ENCODE measurements around the gene CUTA. TPM values are rescaled to one million over a fixed set of nuclear protein-coding genes. Genes with fewer than 3 reads are reported as not detected.

CUTA gene
- polyA plus RNA-seq, 1 donor from 2014 or later: 343 TPM

DNA sequence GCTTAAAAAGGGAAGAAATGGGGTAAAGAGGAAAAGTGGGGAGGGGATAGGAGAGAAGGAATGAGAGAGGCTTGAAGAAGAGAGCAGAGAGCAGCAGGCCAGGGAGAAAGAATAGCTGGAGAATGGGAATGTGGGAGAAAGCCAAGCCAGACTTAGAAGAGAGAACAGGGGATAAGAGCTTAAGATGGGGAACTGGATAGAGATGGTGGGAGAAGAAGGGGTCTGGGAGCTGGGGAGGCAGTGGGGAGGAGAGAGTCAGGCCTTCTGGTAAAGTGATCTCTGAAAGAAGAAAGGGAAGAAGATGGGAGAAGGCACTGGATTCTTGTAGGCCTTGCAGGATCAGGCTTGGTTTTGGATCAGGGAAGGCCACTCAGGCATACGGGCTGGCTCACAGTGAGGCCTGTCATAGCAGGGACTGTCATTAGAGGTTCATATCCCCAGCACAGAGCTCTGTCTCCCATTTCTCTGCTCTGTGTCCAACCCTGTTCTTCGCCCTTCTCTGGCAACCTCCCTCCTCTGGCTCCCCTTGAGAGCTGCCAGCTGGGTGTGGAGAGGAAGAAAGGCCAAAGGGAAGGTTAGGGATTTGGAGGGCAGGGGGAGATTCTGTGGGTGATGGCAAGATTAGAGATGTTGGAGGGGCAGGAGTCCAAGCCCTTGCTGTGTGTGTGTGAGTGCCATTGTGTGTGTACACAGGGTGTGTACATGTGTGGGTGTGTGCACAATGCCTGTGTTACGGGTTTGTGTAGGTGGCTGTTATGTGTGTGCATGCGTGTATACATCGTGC is 11.3 kb upstream of the CUTA start:
- Histone ChIP-seq H3K79me2 (replicated peaks; ENCODE audit: insufficient read depth, low read length) (peaks cover 42% of the 10 kb centered on the region), H3K36me3 (ENCODE audit: insufficient read depth, low read length) (no peaks in the 10 kb centered on the region), H3F3A (ENCODE audit: insufficient read depth, low read length, poor library complexity, severe bottlenecking) (peaks cover 5% of the 10 kb centered on the region), H3K27ac (ENCODE audit: low read length) (peak overlapping the region; percentile 81), H3K4me3 (ENCODE audit: low read length) (peak overlapping the region; percentile 87), H3K4me2 (ENCODE audit: low read length) (peak overlapping the region; percentile 95), H3K9ac (ENCODE audit: low read length) (peak overlapping the region; percentile 81), H4K20me1 (ENCODE audit: insufficient read depth) (no peaks in the 10 kb centered on the region), H3K27me3 (ENCODE audit: insufficient read depth, low read depth, low read length) (no peaks in the 10 kb centered on the region), H2AFZ (ENCODE audit: low read depth, low read length) (no peak overlapping the region), H3K9me2 (ENCODE audit: insufficient read depth, low read length) (no peaks in the 10 kb centered on the region), H3K9me3 (ENCODE audit: low read length) (no peaks in the 10 kb centered on the region)
- TF ChIP-seq RAD21 (conservative IDR thresholded peaks at IDR 0.05) (no peak), MXI1 (conservative IDR thresholded peaks at IDR 0.05; ENCODE audit: poor library complexity, severe bottlenecking) (no peak), POLR2AphosphoS5 (IDR thresholded peaks at IDR 0.05) (no peak), TAF1 (IDR thresholded peaks at IDR 0.05; ENCODE audit: low read depth) (no peak), SMC3 (conservative IDR thresholded peaks at IDR 0.05; ENCODE audit: poor library complexity) (no peak), EP300 (conservative IDR thresholded peaks at IDR 0.05; ENCODE audit: poor library complexity, severe bottlenecking) (no peak), EZH2 (IDR thresholded peaks at IDR 0.05; ENCODE audit: borderline replicate concordance, insufficient read depth, low read length, poor library complexity, severe bottlenecking) (no peak)
- TF ChIP-seq, protein P1, sequence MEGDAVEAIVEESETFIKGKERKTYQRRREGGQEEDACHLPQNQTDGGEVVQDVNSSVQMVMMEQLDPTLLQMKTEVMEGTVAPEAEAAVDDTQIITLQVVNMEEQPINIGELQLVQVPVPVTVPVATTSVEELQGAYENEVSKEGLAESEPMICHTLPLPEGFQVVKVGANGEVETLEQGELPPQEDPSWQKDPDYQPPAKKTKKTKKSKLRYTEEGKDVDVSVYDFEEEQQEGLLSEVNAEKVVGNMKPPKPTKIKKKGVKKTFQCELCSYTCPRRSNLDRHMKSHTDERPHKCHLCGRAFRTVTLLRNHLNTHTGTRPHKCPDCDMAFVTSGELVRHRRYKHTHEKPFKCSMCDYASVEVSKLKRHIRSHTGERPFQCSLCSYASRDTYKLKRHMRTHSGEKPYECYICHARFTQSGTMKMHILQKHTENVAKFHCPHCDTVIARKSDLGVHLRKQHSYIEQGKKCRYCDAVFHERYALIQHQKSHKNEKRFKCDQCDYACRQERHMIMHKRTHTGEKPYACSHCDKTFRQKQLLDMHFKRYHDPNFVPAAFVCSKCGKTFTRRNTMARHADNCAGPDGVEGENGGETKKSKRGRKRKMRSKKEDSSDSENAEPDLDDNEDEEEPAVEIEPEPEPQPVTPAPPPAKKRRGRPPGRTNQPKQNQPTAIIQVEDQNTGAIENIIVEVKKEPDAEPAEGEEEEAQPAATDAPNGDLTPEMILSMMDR (IDR thresholded peaks at IDR 0.05; ENCODE audit: poor library complexity, severe bottlenecking): no peak
- TF ChIP-seq, protein P2, sequence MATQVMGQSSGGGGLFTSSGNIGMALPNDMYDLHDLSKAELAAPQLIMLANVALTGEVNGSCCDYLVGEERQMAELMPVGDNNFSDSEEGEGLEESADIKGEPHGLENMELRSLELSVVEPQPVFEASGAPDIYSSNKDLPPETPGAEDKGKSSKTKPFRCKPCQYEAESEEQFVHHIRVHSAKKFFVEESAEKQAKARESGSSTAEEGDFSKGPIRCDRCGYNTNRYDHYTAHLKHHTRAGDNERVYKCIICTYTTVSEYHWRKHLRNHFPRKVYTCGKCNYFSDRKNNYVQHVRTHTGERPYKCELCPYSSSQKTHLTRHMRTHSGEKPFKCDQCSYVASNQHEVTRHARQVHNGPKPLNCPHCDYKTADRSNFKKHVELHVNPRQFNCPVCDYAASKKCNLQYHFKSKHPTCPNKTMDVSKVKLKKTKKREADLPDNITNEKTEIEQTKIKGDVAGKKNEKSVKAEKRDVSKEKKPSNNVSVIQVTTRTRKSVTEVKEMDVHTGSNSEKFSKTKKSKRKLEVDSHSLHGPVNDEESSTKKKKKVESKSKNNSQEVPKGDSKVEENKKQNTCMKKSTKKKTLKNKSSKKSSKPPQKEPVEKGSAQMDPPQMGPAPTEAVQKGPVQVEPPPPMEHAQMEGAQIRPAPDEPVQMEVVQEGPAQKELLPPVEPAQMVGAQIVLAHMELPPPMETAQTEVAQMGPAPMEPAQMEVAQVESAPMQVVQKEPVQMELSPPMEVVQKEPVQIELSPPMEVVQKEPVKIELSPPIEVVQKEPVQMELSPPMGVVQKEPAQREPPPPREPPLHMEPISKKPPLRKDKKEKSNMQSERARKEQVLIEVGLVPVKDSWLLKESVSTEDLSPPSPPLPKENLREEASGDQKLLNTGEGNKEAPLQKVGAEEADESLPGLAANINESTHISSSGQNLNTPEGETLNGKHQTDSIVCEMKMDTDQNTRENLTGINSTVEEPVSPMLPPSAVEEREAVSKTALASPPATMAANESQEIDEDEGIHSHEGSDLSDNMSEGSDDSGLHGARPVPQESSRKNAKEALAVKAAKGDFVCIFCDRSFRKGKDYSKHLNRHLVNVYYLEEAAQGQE (IDR thresholded peaks at IDR 0.05; ENCODE audit: borderline replicate concordance): no peak

DNA sequence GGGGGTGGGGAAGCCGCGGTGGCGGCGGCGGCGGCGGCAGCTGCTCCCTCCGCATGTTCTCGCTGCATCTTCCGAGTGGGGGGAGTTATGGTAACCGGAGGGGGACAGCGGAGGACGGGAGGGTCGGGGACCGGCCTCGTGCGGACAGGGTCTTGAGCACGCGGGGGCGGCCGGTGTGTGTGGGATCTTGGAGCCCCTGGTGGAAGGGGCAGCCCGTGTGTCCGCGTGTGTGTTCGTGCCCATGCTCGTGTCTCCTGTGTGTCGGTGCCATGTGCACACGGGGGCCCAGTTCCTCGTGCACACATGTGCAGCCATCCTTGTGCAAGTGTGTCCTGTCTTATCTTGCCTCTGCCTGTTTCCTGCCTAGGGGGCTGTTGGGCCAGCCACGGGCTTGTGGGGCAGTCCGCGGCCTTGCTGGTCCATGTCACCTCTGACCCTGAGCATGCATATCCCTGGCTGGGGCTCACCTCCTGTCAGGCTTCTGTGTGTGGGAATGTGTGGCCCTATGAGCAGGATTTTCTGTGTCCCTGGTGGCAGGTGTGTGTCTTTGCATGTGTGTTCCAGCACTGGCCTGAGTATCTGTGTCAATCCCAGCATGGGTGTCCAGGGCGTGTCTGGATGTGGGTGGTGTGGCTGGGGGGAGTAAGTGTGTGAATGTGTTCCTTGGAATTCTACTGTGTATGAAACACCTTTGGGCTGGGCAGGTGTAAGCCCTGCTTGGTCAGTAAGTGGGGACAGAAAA is 10.5 kb upstream of the CUTA start:
- H3F3A ChIP-seq (ENCODE audit: insufficient read depth, low read length, poor library complexity, severe bottlenecking): peaks cover 5% of the 10 kb centered on the region
- H2AFZ ChIP-seq (ENCODE audit: low read depth, low read length): no peak overlapping the region
- peak overlapping the region; percentile 87 for H3K4me3 ChIP-seq (ENCODE audit: low read length)
- H3K79me2 ChIP-seq (replicated peaks; ENCODE audit: insufficient read depth, low read length): peaks cover 43% of the 10 kb centered on the region
- H3K27me3 ChIP-seq (ENCODE audit: insufficient read depth, low read depth, low read length): no peaks in the 10 kb centered on the region
- TF ChIP-seq POLR2AphosphoS5 (IDR thresholded peaks at IDR 0.05) (no peak), SMC3 (conservative IDR thresholded peaks at IDR 0.05; ENCODE audit: poor library complexity) (peak; percentile 15), MXI1 (conservative IDR thresholded peaks at IDR 0.05; ENCODE audit: poor library complexity, severe bottlenecking) (peak; percentile 89), TAF1 (IDR thresholded peaks at IDR 0.05; ENCODE audit: low read depth) (no peak), EZH2 (IDR thresholded peaks at IDR 0.05; ENCODE audit: borderline replicate concordance, insufficient read depth, low read length, poor library complexity, severe bottlenecking) (no peak), EP300 (conservative IDR thresholded peaks at IDR 0.05; ENCODE audit: poor library complexity, severe bottlenecking) (no peak), RAD21 (conservative IDR thresholded peaks at IDR 0.05) (no peak)
- TF ChIP-seq, protein P2 (IDR thresholded peaks at IDR 0.05; ENCODE audit: borderline replicate concordance): no peak
- TF ChIP-seq, protein P1 (IDR thresholded peaks at IDR 0.05; ENCODE audit: poor library complexity, severe bottlenecking): peak; percentile 59
- peak overlapping the region; percentile 81 for H3K27ac ChIP-seq (ENCODE audit: low read length)
- no peaks in the 10 kb centered on the region for H3K36me3 ChIP-seq (ENCODE audit: insufficient read depth, low read length)
- H3K9me3 ChIP-seq (ENCODE audit: low read length): no peaks in the 10 kb centered on the region
- peak overlapping the region; percentile 95 for H3K4me2 ChIP-seq (ENCODE audit: low read length)
- peak overlapping the region; percentile 81 for H3K9ac ChIP-seq (ENCODE audit: low read length)
- H3K9me2 ChIP-seq (ENCODE audit: insufficient read depth, low read length): no peaks in the 10 kb centered on the region
- no peaks in the 10 kb centered on the region for H4K20me1 ChIP-seq (ENCODE audit: insufficient read depth)
